NCI-H2107 treated with DMSO at 0.1 percent for 48 hours (cell line): Measurements from ENCODE around the gene DTHD1.

ENCODE experiments used
- DNase-seq: peaks from one replicate; lab custom pipeline; 2025; ENCODE audit not compliant: unreplicated experiment; lab: John Stamatoyannopoulos, UW

DTHD1 gene

GRCh38 chr4:36281384-36282106, at the start of gene DTHD1:
TSS of gene DTHD1 (plus strand) at chr4:36281616. CDS start at chr4:36281759, 143 bp downstream.
- DNase-seq = no peak

DNA sequence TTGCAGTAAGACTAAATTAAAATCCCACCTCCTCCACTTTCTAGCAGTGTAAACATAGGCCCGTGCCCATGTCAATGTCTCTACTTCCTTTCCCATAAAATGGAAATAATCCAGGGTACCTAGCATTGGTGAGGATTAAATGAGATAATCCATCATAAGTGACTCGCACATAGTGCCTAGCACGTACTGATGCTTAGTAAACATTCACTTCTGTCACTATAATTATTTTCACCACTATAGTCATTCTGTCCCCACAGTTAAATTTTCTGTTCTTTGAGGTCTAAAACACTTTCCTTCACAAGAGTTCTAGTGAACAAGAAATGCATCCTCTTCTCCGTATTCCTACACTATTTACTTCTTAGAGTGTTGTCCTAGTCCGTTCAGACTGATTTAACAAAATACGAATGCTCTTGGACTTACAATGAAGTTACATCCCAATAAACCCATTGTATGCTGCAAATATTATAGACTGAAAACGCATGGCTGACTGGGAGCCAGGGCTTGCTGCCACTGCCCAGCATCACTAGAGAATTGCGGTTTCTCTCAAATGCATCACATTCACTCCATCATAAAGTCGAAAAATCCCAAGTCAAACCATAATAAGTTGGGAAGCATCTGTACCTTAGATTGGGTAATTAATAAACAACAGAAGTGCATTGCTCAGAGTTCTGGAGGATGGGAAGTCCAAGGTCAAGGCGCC, 47.7 kb upstream of the DTHD1 start:
- no peak for DNase-seq

- DNase-seq = no peak
Observed at GRCh38 chr4:36235306-36235705, 46.1 kb upstream of the DTHD1 start.

GRCh38 chr4:36236159-36236558, 45.3 kb upstream of the DTHD1 start:
- no peak for DNase-seq

GRCh38 chr4:36237366-36238313, 43.8 kb upstream of the DTHD1 start:
- DNase-seq = no peak

GRCh38 chr4:36241771-36242170, 39.6 kb upstream of the DTHD1 start:
- DNase-seq = no peak

DNA sequence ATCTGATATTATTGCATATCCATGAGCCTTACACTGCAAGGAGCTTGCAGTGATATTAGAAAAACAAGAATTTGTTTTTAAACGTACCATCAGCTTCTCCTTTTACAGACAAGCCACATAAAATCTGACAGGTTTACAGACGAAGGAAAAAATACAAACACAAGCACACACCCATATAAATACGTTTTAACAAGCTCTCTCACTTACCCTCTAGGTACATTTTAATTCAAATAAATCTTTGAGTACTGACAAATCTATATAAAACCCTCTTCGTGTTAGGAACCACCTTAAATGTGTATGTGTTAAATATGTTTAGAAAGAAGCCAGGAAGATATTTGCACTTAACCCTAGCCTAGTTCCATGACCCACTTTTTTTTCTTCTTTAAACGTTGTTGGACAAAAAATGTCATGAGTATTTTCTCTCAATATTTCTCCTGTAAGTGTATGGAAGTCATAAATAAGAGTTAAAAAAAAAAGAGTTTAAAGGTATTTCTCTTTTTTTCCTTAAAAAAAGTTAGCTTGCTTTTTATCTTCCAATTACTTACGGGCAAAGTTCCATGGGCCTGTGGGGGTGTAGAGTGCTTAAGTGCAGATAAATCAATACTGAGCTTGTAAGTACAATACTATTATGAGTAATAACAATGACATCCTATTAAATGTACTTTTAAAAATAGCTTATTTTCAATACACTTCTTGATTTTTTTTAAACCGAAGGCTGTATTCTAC, 38.6 kb upstream of the DTHD1 start:
- DNase-seq = no peak

GRCh38 chr4:36243355-36244256, 37.8 kb upstream of the DTHD1 start:
- no peak for DNase-seq

- no peak for DNase-seq
Observed at GRCh38 chr4:36244257-36245082, 36.9 kb upstream of the DTHD1 start, which contains the start of gene ARAP2. TSS of gene ARAP2 (minus strand) at chr4:36244514. CDS start at chr4:36229486, 15,028 bp downstream.

GRCh38 chr4:36249610-36250009, 31.8 kb upstream of the DTHD1 start:
- no peak for DNase-seq

GRCh38 chr4:36251983-36252382, 29.4 kb upstream of the DTHD1 start:
- DNase-seq = no peak

DNA sequence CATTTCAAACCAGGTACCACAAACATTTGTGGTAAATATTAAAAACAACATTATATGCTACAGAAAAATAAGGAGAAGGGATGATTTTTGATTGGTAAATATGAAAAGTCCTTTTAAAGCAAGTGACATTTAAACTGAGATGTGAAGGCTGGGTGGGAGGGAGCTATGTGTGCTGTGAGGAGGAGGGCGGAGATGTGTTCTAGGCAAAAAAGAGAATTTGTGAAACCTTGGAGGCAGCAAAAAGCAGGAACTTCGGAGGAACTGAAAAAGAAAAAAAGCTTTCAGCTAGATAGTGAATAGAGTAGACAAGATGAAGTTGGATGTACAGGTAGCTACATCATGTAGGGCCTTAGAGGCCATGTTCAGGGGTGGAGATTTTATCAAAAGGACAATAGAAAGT, 27.0 kb upstream of the DTHD1 start:
- no peak for DNase-seq

DNA sequence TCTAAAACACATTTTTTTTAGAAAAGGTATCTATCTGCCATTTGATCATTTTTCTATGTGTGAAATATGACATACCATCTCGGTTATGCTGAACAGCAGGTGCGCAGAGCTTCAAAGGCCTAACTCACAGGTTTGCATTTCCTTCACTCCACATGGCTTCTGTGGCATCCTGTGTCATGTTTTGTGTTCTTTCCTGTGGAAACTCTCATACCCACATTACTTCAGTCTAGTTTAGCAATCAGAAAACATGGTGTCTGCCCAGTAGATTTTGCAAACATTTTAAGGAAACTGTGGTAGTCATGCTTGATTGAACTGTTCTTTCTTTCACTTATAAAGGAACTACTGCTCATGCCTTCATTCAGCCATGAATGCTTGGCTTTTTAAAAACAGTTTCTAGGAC, 25.8 kb upstream of the DTHD1 start:
- no peak for DNase-seq

GRCh38 chr4:36256398-36256891, 25.0 kb upstream of the DTHD1 start:
- DNase-seq = no peak

- no peak for DNase-seq
Observed at GRCh38 chr4:36260731-36261130, 20.7 kb upstream of the DTHD1 start.

GRCh38 chr4:36264207-36264826, 17.1 kb upstream of the DTHD1 start:
- no peak for DNase-seq

DNA sequence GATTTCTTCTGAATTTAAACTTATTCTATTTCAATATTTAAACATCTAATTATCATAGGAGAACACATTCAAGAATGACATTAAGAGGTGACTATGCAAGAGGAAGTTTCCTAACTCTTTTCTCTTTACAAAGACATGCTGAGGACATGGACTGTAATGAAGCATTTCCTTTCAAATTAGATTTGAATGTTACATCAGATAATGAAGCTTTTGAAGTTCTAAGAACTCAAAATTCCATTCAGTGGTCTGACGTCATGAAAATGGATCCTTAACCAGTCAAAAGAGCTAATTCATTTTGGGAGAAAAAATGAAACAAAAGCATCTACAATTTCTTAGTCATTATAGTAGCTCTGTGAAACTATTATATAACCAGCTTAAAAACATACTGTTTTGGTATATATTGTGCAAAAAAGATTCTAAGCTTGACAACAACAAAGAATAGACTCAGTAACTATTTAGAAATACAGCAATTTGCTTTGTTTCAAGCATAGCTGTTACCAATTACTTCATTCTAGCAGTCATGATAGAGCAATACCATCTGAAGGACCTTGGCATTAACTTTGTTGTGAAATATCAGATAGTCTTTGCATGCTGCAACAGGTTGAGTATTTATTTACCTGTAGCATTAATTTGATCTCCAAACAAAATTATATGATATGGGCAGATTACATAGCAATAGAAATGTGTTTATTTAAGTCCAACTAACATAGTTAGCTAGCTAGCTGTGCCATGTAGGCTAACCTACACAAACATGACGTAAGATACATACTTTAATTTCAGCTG, 13.7 kb upstream of the DTHD1 start:
- DNase-seq = no peak
